ENCODE data around the gene CBR3.
"Not testable (repeated sequence)": the region's sequence is repeated elsewhere in the genome, so short reads cannot be mapped to it uniquely, and the experiment has no call there.

The CBR3 gene

DNA sequence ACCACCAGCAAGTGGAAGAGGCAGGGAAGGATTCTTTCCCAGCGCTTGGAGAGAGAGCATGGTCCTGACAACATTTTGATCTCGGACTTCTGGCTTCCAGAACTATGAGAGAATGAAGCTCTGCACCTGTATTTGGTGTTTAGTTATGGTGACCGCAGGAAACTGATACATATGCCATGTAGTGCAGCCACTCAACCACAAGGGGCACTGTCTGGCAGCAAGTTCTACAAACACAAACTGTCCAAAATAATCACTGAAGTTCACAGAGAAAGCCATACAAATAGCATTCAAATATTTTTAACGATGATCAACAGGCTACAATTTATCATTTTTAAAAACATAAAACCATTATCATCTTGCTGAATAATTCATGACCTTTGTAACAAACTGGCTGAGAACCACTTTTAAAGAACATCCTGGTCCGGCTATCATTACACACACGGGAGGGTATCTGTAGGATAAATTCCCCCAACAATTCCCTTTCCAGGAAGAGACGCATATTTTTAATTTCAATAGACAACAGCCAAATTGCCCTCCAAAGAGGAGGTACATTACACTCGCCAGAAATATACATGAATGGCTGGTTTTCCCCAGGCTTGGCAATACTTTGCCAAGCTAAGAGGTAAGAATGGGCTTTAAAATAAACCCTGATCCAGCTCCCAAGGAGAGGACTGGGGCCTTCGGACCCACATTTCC, 9.2 kb upstream of the CBR3 start:
- H3K9ac ChIP-seq (ENCODE audit: low read depth, low read length) = no peak overlapping the region
- no peak overlapping the region for H3K4me3 ChIP-seq (ENCODE audit: low read depth, low read length)
- no peaks in the 10 kb centered on the region for H3K36me3 ChIP-seq (ENCODE audit: control insufficient read depth, insufficient read depth, low read length)
- H3K9me3 ChIP-seq (ENCODE audit: control insufficient read depth, insufficient read depth, low read length) = no peaks in the 10 kb centered on the region
- H3K4me1 ChIP-seq (ENCODE audit: control insufficient read depth, insufficient read depth, low read length) = peaks cover 5% of the 10 kb centered on the region
- H3K27me3 ChIP-seq (ENCODE audit: control insufficient read depth, insufficient read depth, low read length) = peaks cover 2% of the 10 kb centered on the region

GRCh38 chr21:36126208-36126565, 8.7 kb upstream of the CBR3 start:
- no peaks in the 10 kb centered on the region for H3K36me3 ChIP-seq (ENCODE audit: control insufficient read depth, insufficient read depth, low read length)
- H3K27me3 ChIP-seq (ENCODE audit: control insufficient read depth, insufficient read depth, low read length) = peaks cover 6% of the 10 kb centered on the region
- H3K9ac ChIP-seq (ENCODE audit: low read depth, low read length) = no peak overlapping the region
- H3K4me3 ChIP-seq (ENCODE audit: low read depth, low read length) = no peak overlapping the region
- peaks cover 5% of the 10 kb centered on the region for H3K4me1 ChIP-seq (ENCODE audit: control insufficient read depth, insufficient read depth, low read length)
- H3K9me3 ChIP-seq (ENCODE audit: control insufficient read depth, insufficient read depth, low read length) = no peaks in the 10 kb centered on the region

- Histone ChIP-seq H3K4me1 (ENCODE audit: control insufficient read depth, insufficient read depth, low read length) (peaks cover 5% of the 10 kb centered on the region), H3K9ac (ENCODE audit: low read depth, low read length) (no peak overlapping the region), H3K4me3 (ENCODE audit: low read depth, low read length) (no peak overlapping the region), H3K27me3 (ENCODE audit: control insufficient read depth, insufficient read depth, low read length) (peaks cover 6% of the 10 kb centered on the region), H3K36me3 (ENCODE audit: control insufficient read depth, insufficient read depth, low read length) (no peaks in the 10 kb centered on the region), H3K9me3 (ENCODE audit: control insufficient read depth, insufficient read depth, low read length) (no peaks in the 10 kb centered on the region)
Measured at GRCh38 chr21:36126621-36127110, 8.2 kb upstream of the CBR3 start.

GRCh38 chr21:36127250-36127904, 7.5 kb upstream of the CBR3 start:
- Histone ChIP-seq H3K36me3 (ENCODE audit: control insufficient read depth, insufficient read depth, low read length) (no peaks in the 10 kb centered on the region), H3K4me3 (ENCODE audit: low read depth, low read length) (no peak overlapping the region), H3K9ac (ENCODE audit: low read depth, low read length) (no peak overlapping the region), H3K4me1 (ENCODE audit: control insufficient read depth, insufficient read depth, low read length) (peaks cover 5% of the 10 kb centered on the region), H3K27me3 (ENCODE audit: control insufficient read depth, insufficient read depth, low read length) (peaks cover 6% of the 10 kb centered on the region), H3K9me3 (ENCODE audit: control insufficient read depth, insufficient read depth, low read length) (no peaks in the 10 kb centered on the region)

DNA sequence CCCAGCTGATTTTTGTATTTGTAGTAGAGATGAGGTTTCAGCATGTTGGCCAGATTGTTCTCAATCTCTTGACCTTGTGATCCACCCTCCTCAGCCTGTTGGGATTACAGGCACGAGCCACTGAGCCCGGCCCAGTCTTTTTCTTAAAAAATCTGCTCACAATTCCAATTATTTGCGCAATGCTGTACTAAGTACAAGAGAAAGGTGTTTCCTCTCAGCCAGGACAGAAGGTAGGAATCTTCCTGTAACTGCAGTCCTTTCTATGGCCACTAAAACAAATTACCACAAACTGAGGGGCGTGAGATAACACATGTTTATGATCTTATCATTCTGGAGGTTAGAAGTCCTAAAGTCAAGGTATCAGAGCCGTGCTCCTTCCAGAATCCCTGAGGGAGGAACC, 6.9 kb upstream of the CBR3 start:
- H3K9me3 ChIP-seq (ENCODE audit: control insufficient read depth, insufficient read depth, low read length) = no peaks in the 10 kb centered on the region
- H3K4me1 ChIP-seq (ENCODE audit: control insufficient read depth, insufficient read depth, low read length) = peaks cover 5% of the 10 kb centered on the region
- H3K27me3 ChIP-seq (ENCODE audit: control insufficient read depth, insufficient read depth, low read length) = peaks cover 11% of the 10 kb centered on the region
- no peak overlapping the region for H3K9ac ChIP-seq (ENCODE audit: low read depth, low read length)
- H3K4me3 ChIP-seq (ENCODE audit: low read depth, low read length) = no peak overlapping the region
- H3K36me3 ChIP-seq (ENCODE audit: control insufficient read depth, insufficient read depth, low read length) = no peaks in the 10 kb centered on the region

DNA sequence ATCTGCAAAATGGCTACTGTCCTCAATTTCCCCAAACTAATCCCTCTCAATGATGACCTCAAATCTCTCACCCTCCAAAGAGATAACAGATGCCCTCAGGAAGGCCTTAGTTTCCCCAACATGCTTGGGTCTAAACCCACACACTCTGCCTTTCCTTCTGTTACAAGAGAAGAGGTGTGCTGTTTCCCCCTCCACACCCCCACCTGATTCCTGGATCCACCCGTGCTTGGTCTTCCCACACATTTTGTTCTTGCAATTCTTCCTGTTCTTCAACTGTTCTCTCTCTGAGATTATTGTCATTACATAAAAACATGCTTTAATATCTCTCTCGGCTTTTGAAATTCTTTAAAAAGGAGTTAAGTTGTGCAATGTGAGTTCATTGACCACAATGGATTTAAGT, 5.7 kb upstream of the CBR3 start:
- no peak overlapping the region for H3K9ac ChIP-seq (ENCODE audit: low read depth, low read length)
- H3K9me3 ChIP-seq (ENCODE audit: control insufficient read depth, insufficient read depth, low read length) = no peaks in the 10 kb centered on the region
- H3K27me3 ChIP-seq (ENCODE audit: control insufficient read depth, insufficient read depth, low read length) = peaks cover 19% of the 10 kb centered on the region
- no peak overlapping the region for H3K4me3 ChIP-seq (ENCODE audit: low read depth, low read length)
- peaks cover 5% of the 10 kb centered on the region for H3K4me1 ChIP-seq (ENCODE audit: control insufficient read depth, insufficient read depth, low read length)
- no peaks in the 10 kb centered on the region for H3K36me3 ChIP-seq (ENCODE audit: control insufficient read depth, insufficient read depth, low read length)

DNA sequence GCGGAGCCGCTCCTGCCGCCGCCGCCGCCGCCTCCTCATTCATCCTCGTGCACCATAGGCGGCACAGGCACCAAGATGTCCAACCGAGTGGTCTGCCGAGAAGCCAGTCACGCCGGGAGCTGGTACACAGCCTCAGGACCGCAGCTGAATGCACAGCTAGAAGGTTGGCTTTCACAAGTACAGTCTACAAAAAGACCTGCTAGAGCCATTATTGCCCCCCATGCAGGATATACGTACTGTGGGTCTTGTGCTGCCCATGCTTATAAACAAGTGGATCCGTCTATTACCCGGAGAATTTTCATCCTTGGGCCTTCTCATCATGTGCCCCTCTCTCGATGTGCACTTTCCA, 4.5 kb upstream of the CBR3 start:
- H3K27me3 ChIP-seq (ENCODE audit: control insufficient read depth, insufficient read depth, low read length) = peaks cover 26% of the 10 kb centered on the region
- H3K9me3 ChIP-seq (ENCODE audit: control insufficient read depth, insufficient read depth, low read length); H3K4me1 ChIP-seq (ENCODE audit: control insufficient read depth, insufficient read depth, low read length); H3K9ac ChIP-seq (ENCODE audit: low read depth, low read length); H3K36me3 ChIP-seq (ENCODE audit: control insufficient read depth, insufficient read depth, low read length): not testable (repeated sequence)
- peak overlapping the region; percentile 45 for H3K4me3 ChIP-seq (ENCODE audit: low read depth, low read length)

GRCh38 chr21:36130839-36131238, 4.0 kb upstream of the CBR3 start:
- Histone ChIP-seq H3K27me3 (ENCODE audit: control insufficient read depth, insufficient read depth, low read length) (peaks cover 26% of the 10 kb centered on the region), H3K4me3 (ENCODE audit: low read depth, low read length) (peak overlapping the region; percentile 45)
- H3K9ac ChIP-seq (ENCODE audit: low read depth, low read length); H3K9me3 ChIP-seq (ENCODE audit: control insufficient read depth, insufficient read depth, low read length); H3K36me3 ChIP-seq (ENCODE audit: control insufficient read depth, insufficient read depth, low read length); H3K4me1 ChIP-seq (ENCODE audit: control insufficient read depth, insufficient read depth, low read length): not testable (repeated sequence)

DNA sequence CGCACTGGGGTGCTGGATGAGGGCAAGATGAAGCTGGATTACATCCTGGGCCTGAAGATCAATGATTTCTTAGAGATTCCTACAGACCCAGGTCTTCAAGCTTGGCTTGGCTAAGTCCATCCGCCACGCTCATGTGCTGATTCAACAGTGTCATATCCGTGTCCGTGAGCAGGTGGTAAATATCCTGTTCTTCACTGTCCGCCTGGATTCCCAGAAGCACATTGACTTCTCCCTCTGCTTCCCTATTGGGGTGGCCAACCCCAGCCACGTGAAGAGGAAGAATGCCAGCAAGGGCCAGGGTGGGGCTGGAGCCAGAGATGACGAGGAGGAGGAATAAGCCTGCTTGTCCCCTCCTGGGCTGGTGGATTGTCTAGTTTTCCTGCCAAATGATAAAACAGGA, 2.2 kb upstream of the CBR3 start:
- Histone ChIP-seq H3K36me3 (ENCODE audit: control insufficient read depth, insufficient read depth, low read length) (no peaks in the 10 kb centered on the region), H3K9me3 (ENCODE audit: control insufficient read depth, insufficient read depth, low read length) (no peaks in the 10 kb centered on the region), H3K27me3 (ENCODE audit: control insufficient read depth, insufficient read depth, low read length) (peaks cover 28% of the 10 kb centered on the region), H3K9ac (ENCODE audit: low read depth, low read length) (no peak overlapping the region), H3K4me1 (ENCODE audit: control insufficient read depth, insufficient read depth, low read length) (peaks cover 13% of the 10 kb centered on the region), H3K4me3 (ENCODE audit: low read depth, low read length) (no peak overlapping the region)

- Histone ChIP-seq H3K9me3 (ENCODE audit: control insufficient read depth, insufficient read depth, low read length) (no peaks in the 10 kb centered on the region), H3K36me3 (ENCODE audit: control insufficient read depth, insufficient read depth, low read length) (no peaks in the 10 kb centered on the region), H3K4me3 (ENCODE audit: low read depth, low read length) (peak overlapping the region; percentile 63), H3K9ac (ENCODE audit: low read depth, low read length) (no peak overlapping the region), H3K4me1 (ENCODE audit: control insufficient read depth, insufficient read depth, low read length) (peaks cover 9% of the 10 kb centered on the region), H3K27me3 (ENCODE audit: control insufficient read depth, insufficient read depth, low read length) (peaks cover 26% of the 10 kb centered on the region)
Measured at GRCh38 chr21:36135391-36136102, 668 bp downstream of the CBR3 start.

DNA sequence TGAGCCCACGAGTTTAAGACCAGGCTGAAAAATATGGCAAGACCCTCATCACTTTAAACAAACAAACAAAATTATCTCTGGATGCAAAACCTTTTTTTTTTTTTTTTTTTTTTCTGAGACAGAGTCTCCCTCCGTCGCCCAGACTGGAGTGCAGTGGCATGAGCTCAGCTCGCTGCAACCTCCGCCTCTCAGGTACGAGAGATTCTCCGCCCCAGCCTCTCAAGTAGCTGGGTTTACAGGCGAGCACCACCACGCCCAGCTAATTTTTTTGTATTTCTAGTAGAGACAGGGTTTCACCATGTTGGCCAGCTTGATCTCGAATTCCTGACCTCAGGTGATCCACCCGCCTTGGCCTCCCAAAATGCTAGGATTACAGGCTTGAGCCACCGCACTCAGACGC, 4.9 kb downstream of the CBR3 start:
- H3K9me3 ChIP-seq (ENCODE audit: control insufficient read depth, insufficient read depth, low read length); H3K4me1 ChIP-seq (ENCODE audit: control insufficient read depth, insufficient read depth, low read length); H3K27me3 ChIP-seq (ENCODE audit: control insufficient read depth, insufficient read depth, low read length); H3K36me3 ChIP-seq (ENCODE audit: control insufficient read depth, insufficient read depth, low read length); H3K4me3 ChIP-seq (ENCODE audit: low read depth, low read length); H3K9ac ChIP-seq (ENCODE audit: low read depth, low read length): not testable (repeated sequence)

DNA sequence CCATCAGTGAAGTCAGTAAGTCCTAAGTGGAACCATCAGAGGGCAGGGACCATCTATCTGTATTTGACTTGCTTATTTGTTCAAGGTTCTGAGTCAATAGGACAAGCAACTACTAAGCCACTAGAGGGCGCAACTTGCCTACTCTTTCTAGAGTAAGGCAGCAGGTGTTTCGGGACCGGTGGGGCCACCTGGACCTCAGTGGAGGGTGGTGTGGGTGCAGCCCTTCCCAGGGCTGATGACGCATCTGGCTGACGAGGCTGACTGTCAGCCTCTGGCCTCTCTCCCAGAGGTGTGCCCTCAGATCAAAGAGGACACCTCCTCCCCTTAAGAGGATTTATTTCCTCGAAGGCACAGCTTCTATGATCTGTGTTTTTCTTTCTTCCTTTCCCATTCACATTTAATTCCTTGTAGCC, 6.6 kb downstream of the CBR3 start:
- H3K4me1 ChIP-seq (ENCODE audit: control insufficient read depth, insufficient read depth, low read length) = peaks cover 7% of the 10 kb centered on the region
- H3K4me3 ChIP-seq (ENCODE audit: low read depth, low read length) = no peak overlapping the region
- no peaks in the 10 kb centered on the region for H3K36me3 ChIP-seq (ENCODE audit: control insufficient read depth, insufficient read depth, low read length)
- no peaks in the 10 kb centered on the region for H3K9me3 ChIP-seq (ENCODE audit: control insufficient read depth, insufficient read depth, low read length)
- no peak overlapping the region for H3K9ac ChIP-seq (ENCODE audit: low read depth, low read length)
- peaks cover 2% of the 10 kb centered on the region for H3K27me3 ChIP-seq (ENCODE audit: control insufficient read depth, insufficient read depth, low read length)
